Endothelial cell of umbilical vein (primary cell): ENCODE data around the gene MED15.
"Not testable (repeated sequence)": the region's sequence is repeated elsewhere in the genome, so short reads cannot be mapped to it uniquely, and the experiment has no call there.

Experiments used
- EZH2 ChIP-seq: IDR thresholded peaks from 2 replicates; pipeline ENCODE4 v1.6.1; 2012; ENCODE audit warnings: borderline replicate concordance, low read depth, mild to moderate bottlenecking, moderate library complexity, low read length, inconsistent platforms; ENCODE audit not compliant: severe bottlenecking
- TF ChIP-seq, protein P1 (sequence below), 2 donors: IDR thresholded peaks; 1 replicate in 1 of 2; 2 replicates in 1 of 2; pipeline ENCODE4 v1.5.1; 2011; ENCODE audit warnings: low read length in 2 of 2, mild to moderate bottlenecking in 2 of 2, moderate library complexity in 2 of 2, control low read depth in 1 of 2, inconsistent platforms in 1 of 2, low read depth in 1 of 2; ENCODE audit not compliant: insufficient read depth in 1 of 2; ENCODE audit errors: extremely low read depth in 1 of 2

DNA sequence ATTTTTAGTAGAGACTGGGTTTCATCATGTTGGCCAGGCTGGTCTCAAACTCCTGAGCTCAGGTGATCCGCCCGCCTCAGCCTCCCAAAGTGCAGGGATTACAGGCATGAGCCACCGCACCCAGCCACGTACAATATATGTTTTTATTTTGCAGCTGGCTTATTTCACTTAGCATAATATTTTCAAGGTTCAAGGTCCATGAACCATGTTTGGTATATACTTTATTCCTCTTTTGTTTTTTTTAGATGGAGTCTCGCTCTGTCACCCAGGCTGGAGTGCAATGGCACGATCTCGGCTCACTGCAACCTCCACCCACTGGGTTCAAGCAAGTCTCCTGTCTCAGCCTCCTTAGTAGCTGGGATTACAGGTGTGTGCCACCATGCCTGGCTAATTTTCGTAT lies 31.5 kb downstream of the MED15 start:
- TF ChIP-seq EZH2, result not testable (repeated sequence)
- TF ChIP-seq, protein P1, sequence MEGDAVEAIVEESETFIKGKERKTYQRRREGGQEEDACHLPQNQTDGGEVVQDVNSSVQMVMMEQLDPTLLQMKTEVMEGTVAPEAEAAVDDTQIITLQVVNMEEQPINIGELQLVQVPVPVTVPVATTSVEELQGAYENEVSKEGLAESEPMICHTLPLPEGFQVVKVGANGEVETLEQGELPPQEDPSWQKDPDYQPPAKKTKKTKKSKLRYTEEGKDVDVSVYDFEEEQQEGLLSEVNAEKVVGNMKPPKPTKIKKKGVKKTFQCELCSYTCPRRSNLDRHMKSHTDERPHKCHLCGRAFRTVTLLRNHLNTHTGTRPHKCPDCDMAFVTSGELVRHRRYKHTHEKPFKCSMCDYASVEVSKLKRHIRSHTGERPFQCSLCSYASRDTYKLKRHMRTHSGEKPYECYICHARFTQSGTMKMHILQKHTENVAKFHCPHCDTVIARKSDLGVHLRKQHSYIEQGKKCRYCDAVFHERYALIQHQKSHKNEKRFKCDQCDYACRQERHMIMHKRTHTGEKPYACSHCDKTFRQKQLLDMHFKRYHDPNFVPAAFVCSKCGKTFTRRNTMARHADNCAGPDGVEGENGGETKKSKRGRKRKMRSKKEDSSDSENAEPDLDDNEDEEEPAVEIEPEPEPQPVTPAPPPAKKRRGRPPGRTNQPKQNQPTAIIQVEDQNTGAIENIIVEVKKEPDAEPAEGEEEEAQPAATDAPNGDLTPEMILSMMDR (IDR thresholded peaks at IDR 0.05; ENCODE audit: extremely low read depth in 1 of 2, insufficient read depth in 1 of 2, low read depth in 1 of 2, low read length in 2 of 2), result not testable (repeated sequence)
